DMS 273 (cell line): ENCODE data around the gene PHACTR1.

ENCODE experiments used
- DNase-seq: peaks from one replicate; lab custom pipeline; 2025; ENCODE audit not compliant: unreplicated experiment; lab: John Stamatoyannopoulos, UW

Gene PHACTR1

DNA sequence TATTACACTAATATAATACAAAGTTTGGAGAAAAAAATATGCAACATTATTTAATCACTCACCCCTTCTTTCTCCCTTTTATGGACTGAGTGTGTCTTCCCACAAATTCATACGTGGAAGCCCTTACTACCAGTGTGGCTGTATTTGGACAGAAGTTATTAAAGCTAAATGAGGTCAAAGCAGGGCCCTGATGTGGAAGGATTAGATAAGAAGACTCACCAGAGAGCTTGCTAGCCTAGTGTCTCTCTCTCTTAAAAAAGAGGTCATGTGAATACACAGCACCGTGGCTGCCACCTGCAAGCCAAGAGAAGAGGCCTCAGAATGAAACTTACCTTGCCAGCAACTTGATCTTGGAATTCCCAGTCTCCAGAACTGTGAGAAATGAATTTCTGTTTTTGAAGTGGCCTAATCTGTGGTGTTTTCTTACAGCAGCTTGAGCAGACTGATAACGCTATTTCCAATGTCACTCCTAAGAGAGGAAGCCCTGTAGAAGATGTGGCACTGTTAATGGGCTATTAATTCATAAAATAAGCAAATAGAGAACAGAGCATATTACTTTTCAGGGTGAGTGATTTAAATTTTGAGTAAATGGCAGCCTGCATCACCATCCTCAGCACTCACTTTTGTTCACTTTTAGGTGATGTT lies 378.3 kb downstream of the PHACTR1 start:
- no peak for DNase-seq

DNA sequence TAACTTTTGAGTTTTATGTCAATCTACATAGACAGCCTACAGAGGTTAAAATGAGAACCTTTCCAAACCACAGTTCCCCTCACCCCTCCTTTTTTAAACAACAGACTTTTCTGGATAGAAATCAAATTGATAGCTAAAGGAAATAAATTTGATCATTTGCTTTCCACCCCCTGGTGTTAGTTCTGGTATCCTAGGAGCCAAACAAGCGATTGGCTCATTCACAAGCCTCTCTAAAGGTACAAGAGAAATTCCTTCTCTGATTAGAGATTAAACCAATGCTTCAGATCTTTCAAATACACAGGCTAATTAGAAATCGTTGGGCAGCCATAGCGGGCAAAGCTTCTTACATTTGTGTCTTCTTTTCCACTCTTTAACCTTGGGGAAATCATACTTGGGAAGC lies 379.5 kb downstream of the PHACTR1 start:
- no peak for DNase-seq

- DNase-seq, result no peak
Measured at GRCh38 chr6:13097454-13097853, 380.9 kb downstream of the PHACTR1 start.

- no peak for DNase-seq
Measured at GRCh38 chr6:13098006-13098405, 381.4 kb downstream of the PHACTR1 start.

DNA sequence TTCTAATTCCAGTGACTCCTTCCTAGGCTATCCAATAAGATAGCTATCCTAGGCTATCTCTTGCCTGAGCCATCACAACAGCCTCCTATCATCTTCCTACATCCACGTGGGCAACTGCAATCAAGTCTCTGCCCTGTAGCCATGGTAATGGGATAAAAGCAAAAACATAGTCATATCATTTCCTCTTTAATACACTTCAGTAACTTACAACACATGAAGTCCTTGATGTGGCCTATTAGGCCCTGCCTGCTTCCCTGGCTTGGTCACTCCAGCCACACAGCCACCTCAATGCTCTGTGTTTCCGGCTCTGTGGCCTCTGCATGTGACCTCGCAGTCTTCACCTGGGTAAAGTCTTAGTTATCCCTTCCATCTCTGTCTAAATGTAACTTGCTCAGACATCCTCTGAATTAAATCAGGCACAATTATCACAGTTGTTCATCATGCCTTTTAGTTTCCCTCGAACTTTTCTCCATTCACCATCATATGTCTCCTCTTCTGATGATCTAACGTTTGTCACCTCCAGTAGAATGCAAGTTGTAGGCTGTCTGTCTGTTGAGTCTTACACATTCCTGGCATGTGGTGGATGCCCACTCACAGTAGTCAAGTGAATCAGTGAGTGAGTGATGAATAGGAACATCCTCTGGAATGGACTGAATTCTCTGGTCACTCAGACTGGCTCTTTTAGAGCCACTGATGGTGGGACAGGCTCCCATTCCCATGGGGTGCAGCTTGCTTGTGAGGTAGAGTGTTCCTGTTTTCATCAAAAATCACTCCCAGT lies 382.4 kb downstream of the PHACTR1 start:
- DNase-seq, result no peak

DNA sequence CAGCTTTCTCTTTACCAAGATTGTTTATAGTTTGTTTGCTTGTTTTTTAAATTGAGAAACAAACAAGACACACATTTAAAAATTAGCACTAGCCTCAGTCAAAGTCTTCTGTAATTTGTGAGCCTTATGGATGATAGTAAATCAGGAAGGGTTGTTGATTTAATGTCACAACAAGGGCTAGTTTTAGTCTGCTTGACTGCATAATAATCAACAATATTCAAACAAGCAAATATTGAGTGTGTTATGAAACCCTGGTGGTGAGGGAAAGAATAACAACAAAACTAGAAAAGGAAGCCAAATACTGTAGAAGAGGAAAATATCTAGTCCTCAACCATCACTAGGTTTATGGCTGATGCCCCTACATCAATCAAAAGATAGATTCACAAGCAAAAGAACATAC lies 383.2 kb downstream of the PHACTR1 start:
- peak; percentile 4 for DNase-seq

DNA sequence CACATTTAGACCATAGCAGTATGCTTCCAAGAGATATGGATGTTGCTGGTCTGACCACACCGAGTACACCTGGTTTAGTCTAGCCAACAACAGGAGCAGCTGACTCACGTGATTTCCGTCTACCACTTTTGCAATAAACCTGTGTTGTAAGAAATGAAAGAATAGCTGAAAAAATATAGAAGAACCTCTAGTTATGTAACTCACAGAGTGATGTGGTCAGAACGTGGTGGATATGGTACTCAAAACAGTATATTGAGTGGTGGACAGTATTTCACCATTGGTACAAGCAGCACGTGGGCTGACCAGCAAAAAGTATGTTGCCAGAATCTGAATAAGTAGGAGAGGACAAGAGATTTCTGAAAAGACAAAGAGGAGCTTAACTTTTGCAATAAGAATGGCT lies 384.8 kb downstream of the PHACTR1 start:
- no peak for DNase-seq

GRCh38 chr6:13101985-13102384 lies 385.4 kb downstream of the PHACTR1 start:
- no peak for DNase-seq

DNA sequence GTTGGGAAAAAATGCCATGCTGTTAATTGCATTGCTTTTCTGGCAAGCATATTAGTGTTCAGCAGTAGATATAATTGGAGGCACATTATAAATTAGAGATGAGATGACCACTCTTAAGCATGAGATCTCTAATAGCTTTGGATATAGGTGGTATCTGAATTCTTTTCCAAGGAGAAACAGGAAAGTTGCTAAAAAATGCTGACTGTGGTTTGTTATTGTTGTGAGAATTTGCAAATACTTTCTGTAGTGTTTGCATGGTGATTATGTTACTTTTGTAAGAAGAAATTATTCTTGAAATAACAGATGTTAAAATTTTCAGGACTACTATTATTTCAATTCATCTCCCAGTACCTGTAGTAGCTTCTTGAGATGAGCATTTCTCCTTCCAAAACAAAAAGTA lies 386.6 kb downstream of the PHACTR1 start:
- no peak for DNase-seq

- no peak for DNase-seq
Measured at GRCh38 chr6:13105139-13105538, 388.6 kb downstream of the PHACTR1 start.

GRCh38 chr6:13112921-13113320 lies 396.4 kb downstream of the PHACTR1 start:
- no peak for DNase-seq

DNA sequence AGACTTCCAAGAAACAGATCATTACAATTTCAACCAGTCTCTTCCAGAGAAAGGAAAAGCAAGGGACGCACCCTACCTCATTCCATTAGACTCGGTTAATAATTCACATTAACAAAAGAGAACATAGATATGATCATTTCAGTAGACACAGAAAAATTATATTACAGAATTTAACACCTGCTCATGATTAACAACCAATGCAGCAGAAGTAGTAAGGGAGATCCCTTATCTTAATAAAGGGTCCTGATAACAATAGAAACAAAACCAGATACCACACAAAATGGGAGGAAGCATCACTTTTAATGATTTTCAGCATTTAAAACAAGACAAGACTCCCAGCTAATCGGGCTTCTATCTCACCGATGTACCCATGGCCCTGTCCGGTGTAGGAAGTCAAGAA lies 396.8 kb downstream of the PHACTR1 start:
- DNase-seq, result no peak

- no peak for DNase-seq
Measured at GRCh38 chr6:13113981-13114593, 397.5 kb downstream of the PHACTR1 start.

DNA sequence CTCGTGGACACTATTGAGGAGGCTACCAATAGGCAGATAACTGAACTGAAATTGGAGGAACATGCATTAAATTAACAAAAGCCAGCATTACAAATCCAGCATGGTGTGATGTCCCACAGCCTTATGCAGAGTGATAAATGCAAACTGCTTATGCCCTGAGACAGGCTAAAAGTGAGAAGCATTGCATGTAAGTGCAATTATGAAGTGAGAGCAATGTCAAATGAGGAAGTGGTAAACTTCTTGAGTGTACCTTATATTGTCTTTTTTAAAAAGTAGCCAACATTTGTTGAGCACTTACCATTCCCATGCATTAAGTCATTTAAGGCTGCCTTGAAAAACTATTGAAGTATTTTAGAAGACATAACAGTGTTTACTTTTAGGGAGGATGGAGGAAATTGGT lies 399.6 kb downstream of the PHACTR1 start:
- no peak for DNase-seq

- no peak for DNase-seq
Measured at GRCh38 chr6:13117570-13117969, 401.0 kb downstream of the PHACTR1 start.

- no peak for DNase-seq
Measured at GRCh38 chr6:13119549-13119948, 403.0 kb downstream of the PHACTR1 start.

- peak; percentile 5 for DNase-seq
Measured at GRCh38 chr6:13120483-13121482, 404.2 kb downstream of the PHACTR1 start.

- no peak for DNase-seq
Measured at GRCh38 chr6:13124131-13124530, 407.6 kb downstream of the PHACTR1 start.

GRCh38 chr6:13125841-13126240 lies 409.3 kb downstream of the PHACTR1 start:
- DNase-seq, result no peak

- DNase-seq, result no peak
Measured at GRCh38 chr6:13131935-13132661, 415.5 kb downstream of the PHACTR1 start.
